ENCODE results near the gene SPNS2. TPM values are rescaled to one million over a fixed set of nuclear protein-coding genes. Genes with fewer than 3 reads are reported as not detected.

The SPNS2 gene
- total RNA-seq, 1 donor from 2014 or later = 0.34 TPM

- H3K27ac ChIP-seq = no peak overlapping the region
- H2AFZ ChIP-seq (replicated peaks) = no peak overlapping the region
- no peaks in the 10 kb centered on the region for H4K20me1 ChIP-seq (ENCODE audit: low read depth)
- no peak for TF ChIP-seq EZH2phosphoT487 (IDR thresholded peaks at IDR 0.05)
- TF ChIP-seq, protein P1, sequence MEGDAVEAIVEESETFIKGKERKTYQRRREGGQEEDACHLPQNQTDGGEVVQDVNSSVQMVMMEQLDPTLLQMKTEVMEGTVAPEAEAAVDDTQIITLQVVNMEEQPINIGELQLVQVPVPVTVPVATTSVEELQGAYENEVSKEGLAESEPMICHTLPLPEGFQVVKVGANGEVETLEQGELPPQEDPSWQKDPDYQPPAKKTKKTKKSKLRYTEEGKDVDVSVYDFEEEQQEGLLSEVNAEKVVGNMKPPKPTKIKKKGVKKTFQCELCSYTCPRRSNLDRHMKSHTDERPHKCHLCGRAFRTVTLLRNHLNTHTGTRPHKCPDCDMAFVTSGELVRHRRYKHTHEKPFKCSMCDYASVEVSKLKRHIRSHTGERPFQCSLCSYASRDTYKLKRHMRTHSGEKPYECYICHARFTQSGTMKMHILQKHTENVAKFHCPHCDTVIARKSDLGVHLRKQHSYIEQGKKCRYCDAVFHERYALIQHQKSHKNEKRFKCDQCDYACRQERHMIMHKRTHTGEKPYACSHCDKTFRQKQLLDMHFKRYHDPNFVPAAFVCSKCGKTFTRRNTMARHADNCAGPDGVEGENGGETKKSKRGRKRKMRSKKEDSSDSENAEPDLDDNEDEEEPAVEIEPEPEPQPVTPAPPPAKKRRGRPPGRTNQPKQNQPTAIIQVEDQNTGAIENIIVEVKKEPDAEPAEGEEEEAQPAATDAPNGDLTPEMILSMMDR (IDR thresholded peaks at IDR 0.05) = no peak
- TF ChIP-seq EZH2 (IDR thresholded peaks at IDR 0.05) = no peak
- no peaks in the 10 kb centered on the region for H3K36me3 ChIP-seq
- H3K9ac ChIP-seq = no peak overlapping the region
- H3F3A ChIP-seq (ENCODE audit: low read depth) = no peaks in the 10 kb centered on the region
- Mint-ChIP-seq H3K36me3 (no peaks in the 10 kb centered on the region), H3K4me1 (peaks cover 18% of the 10 kb centered on the region), H3K4me3 (peak overlapping the region; percentile 83), H3K27ac (no peak overlapping the region), H3K9me3 (no peaks in the 10 kb centered on the region), H3K27me3 (ENCODE audit: insufficient read depth, low read depth) (peaks cover 56% of the 10 kb centered on the region)
- peaks cover 47% of the 10 kb centered on the region for H3K27me3 ChIP-seq
- peak overlapping the region; percentile 54 for H3K4me3 ChIP-seq
- H3K4me1 ChIP-seq = peaks cover 24% of the 10 kb centered on the region
- peak overlapping the region; percentile 92 for H3K4me2 ChIP-seq
- no peaks in the 10 kb centered on the region for H3K9me3 ChIP-seq (ENCODE audit: low read depth)
- no peaks in the 10 kb centered on the region for H3K79me2 ChIP-seq (ENCODE audit: low read depth)
- no peak for DNase-seq (ENCODE audit: low spot score)
Observed at GRCh38 chr17:4585638-4585994, 86.9 kb downstream of the SPNS2 start.

GRCh38 chr17:4586043-4586442 lies 87.4 kb downstream of the SPNS2 start:
- Histone ChIP-seq H3F3A (ENCODE audit: low read depth) (no peaks in the 10 kb centered on the region), H3K4me2 (no peak overlapping the region), H2AFZ (replicated peaks) (no peak overlapping the region), H3K4me3 (no peak overlapping the region), H3K79me2 (ENCODE audit: low read depth) (no peaks in the 10 kb centered on the region), H3K36me3 (no peaks in the 10 kb centered on the region), H3K9me3 (ENCODE audit: low read depth) (no peaks in the 10 kb centered on the region), H3K9ac (no peak overlapping the region), H3K27me3 (peaks cover 47% of the 10 kb centered on the region), H3K27ac (no peak overlapping the region), H3K4me1 (peaks cover 24% of the 10 kb centered on the region), H4K20me1 (ENCODE audit: low read depth) (no peaks in the 10 kb centered on the region)
- no peaks in the 10 kb centered on the region for H3K9me3 Mint-ChIP-seq
- no peak overlapping the region for H3K27ac Mint-ChIP-seq
- peak overlapping the region; percentile 58 for H3K4me3 Mint-ChIP-seq
- DNase-seq (ENCODE audit: low spot score) = no peak
- peaks cover 54% of the 10 kb centered on the region for H3K27me3 Mint-ChIP-seq (ENCODE audit: insufficient read depth, low read depth)
- no peaks in the 10 kb centered on the region for H3K36me3 Mint-ChIP-seq
- TF ChIP-seq EZH2phosphoT487 (IDR thresholded peaks at IDR 0.05) = no peak
- TF ChIP-seq, protein P1 (IDR thresholded peaks at IDR 0.05) = no peak
- TF ChIP-seq EZH2 (IDR thresholded peaks at IDR 0.05) = no peak
- H3K4me1 Mint-ChIP-seq = peaks cover 18% of the 10 kb centered on the region

DNA sequence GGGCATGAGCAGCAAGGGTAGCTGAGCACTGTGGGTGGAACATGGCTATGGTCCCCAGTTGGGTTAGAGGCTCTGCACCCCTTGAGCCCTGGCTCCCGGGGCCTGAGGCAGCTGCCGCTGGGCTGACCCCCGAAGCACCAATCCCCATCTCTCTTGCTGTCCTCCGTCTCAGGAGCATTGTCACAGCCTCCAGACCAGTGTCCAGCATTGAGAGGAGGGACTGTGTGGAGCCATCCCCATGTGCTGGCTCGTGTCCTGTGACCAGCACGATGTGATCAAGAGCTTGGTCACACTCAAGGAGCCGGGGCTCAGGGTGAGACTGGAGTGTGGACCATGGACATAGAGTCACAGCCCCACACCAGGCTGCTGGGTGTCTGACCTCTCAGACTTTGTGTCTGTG lies 88.5 kb downstream of the SPNS2 start:
- H3K27ac Mint-ChIP-seq = no peak overlapping the region
- TF ChIP-seq EZH2 (IDR thresholded peaks at IDR 0.05) (no peak), EZH2phosphoT487 (IDR thresholded peaks at IDR 0.05) (no peak)
- TF ChIP-seq, protein P1 (IDR thresholded peaks at IDR 0.05) = no peak
- no peak overlapping the region for H3K4me3 Mint-ChIP-seq
- H3K4me1 Mint-ChIP-seq = peaks cover 15% of the 10 kb centered on the region
- Histone ChIP-seq H3K36me3 (no peaks in the 10 kb centered on the region), H3K4me3 (no peak overlapping the region), H3K4me1 (peaks cover 20% of the 10 kb centered on the region), H3K4me2 (no peak overlapping the region), H3K27ac (no peak overlapping the region), H4K20me1 (ENCODE audit: low read depth) (no peaks in the 10 kb centered on the region), H2AFZ (replicated peaks) (no peak overlapping the region), H3K27me3 (peaks cover 47% of the 10 kb centered on the region), H3F3A (ENCODE audit: low read depth) (no peaks in the 10 kb centered on the region), H3K9me3 (ENCODE audit: low read depth) (no peaks in the 10 kb centered on the region), H3K9ac (no peak overlapping the region), H3K79me2 (ENCODE audit: low read depth) (no peaks in the 10 kb centered on the region)
- DNase-seq (ENCODE audit: low spot score) = peak; percentile 1
- H3K36me3 Mint-ChIP-seq = no peaks in the 10 kb centered on the region
- H3K27me3 Mint-ChIP-seq (ENCODE audit: insufficient read depth, low read depth) = peaks cover 47% of the 10 kb centered on the region
- H3K9me3 Mint-ChIP-seq = no peaks in the 10 kb centered on the region

Data from neural progenitor cell (in vitro differentiated cells).